Measurements from ENCODE around the gene LRRC4B. TPM values are rescaled to one million over a fixed set of nuclear protein-coding genes. Genes with fewer than 3 reads are reported as not detected.

Gene LRRC4B
- total and polyA plus RNA-seq, 2 of the 8 experiments (the other 6 are each of a cell fraction or from before 2014, with no cell fraction given) = 13.4 to 21.2 TPM

DNA sequence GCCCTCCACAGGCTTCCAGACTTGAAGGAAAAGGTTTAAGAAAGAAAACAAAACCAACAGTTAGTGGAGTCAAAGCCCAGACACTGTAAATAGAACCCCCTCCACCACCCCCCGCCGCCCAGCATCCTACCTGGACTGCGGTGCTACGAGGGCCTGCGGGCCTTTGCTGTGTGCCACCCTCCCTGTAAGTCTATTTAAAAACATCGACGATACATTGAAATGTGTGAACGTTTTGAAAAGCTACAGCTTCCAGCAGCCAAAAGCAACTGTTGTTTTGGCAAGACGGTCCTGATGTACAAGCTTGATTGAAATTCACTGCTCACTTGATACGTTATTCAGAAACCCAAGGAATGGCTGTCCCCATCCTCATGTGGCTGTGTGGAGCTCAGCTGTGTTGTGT is 85.3 kb downstream of the LRRC4B start (continued):
- TF ChIP-seq, protein P1, sequence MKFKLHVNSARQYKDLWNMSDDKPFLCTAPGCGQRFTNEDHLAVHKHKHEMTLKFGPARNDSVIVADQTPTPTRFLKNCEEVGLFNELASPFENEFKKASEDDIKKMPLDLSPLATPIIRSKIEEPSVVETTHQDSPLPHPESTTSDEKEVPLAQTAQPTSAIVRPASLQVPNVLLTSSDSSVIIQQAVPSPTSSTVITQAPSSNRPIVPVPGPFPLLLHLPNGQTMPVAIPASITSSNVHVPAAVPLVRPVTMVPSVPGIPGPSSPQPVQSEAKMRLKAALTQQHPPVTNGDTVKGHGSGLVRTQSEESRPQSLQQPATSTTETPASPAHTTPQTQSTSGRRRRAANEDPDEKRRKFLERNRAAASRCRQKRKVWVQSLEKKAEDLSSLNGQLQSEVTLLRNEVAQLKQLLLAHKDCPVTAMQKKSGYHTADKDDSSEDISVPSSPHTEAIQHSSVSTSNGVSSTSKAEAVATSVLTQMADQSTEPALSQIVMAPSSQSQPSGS (IDR thresholded peaks at IDR 0.05; ENCODE audit: low read length) = no peak
- TF ChIP-seq HDAC6 (IDR thresholded peaks at IDR 0.05; ENCODE audit: low read depth, low read length) (no peak), JUN (IDR thresholded peaks at IDR 0.05; ENCODE audit: low read depth, low read length) (no peak)
